ENCODE measurements around the gene ZNF554.

The ZNF554 gene

DNA sequence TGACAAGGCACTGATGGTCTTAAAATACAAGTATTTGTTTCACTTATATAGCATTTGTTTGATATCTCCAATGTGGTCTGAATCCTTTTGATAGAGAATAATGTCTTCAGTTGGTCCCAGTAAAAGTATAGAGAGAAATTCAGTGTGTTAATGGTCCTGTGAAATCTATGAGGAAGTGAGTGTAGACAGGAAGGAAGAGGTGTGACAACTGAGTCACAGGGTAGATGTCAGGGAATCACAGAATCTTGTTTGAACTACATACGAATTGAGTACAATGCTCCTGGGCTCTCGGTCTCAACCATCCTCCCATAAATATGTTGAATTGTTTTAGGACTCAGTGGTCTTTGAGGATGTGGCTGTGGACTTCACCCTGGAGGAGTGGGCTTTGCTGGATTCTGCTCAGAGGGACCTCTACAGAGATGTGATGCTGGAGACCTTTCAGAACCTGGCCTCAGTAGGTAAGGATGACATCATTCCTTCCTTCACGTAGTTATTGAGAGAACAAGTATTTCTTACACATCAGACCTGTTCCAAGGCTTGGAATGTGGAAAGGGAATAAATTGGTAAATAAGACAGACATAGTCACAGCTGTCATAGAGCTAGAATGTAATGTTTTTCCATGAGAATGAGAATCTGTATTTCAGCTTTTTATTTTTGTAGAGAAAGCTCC, 30.7 kb downstream of the ZNF554 start:
- H3K27me3 ChIP-seq (ENCODE audit: insufficient read depth, low read depth, severe bottlenecking): no peaks in the 10 kb centered on the region
- no peak for DNase-seq
- no peak overlapping the region for H3K4me3 ChIP-seq (ENCODE audit: low read depth, low read length)
- peaks cover 24% of the 10 kb centered on the region for H3K9me3 ChIP-seq (ENCODE audit: severe bottlenecking)
- peaks cover 50% of the 10 kb centered on the region for H3K36me3 ChIP-seq
- no peak overlapping the region for H3K27ac ChIP-seq
- TF ChIP-seq, protein P1, sequence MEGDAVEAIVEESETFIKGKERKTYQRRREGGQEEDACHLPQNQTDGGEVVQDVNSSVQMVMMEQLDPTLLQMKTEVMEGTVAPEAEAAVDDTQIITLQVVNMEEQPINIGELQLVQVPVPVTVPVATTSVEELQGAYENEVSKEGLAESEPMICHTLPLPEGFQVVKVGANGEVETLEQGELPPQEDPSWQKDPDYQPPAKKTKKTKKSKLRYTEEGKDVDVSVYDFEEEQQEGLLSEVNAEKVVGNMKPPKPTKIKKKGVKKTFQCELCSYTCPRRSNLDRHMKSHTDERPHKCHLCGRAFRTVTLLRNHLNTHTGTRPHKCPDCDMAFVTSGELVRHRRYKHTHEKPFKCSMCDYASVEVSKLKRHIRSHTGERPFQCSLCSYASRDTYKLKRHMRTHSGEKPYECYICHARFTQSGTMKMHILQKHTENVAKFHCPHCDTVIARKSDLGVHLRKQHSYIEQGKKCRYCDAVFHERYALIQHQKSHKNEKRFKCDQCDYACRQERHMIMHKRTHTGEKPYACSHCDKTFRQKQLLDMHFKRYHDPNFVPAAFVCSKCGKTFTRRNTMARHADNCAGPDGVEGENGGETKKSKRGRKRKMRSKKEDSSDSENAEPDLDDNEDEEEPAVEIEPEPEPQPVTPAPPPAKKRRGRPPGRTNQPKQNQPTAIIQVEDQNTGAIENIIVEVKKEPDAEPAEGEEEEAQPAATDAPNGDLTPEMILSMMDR (IDR thresholded peaks at IDR 0.05; ENCODE audit: low read depth, low read length): no peak

DNA sequence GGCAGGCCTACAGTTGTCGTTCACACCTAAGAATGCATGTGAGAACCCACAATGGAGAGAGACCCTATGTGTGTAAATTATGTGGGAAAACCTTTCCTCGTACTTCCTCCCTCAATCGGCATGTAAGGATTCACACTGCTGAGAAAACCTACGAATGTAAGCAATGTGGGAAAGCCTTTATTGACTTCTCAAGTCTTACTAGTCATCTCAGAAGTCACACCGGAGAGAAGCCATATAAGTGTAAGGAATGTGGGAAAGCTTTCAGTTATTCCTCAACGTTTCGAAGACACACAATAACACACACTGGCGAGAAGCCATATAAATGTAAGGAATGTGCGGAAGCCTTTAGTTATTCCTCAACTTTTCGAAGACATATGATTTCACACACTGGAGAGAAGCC, 32.9 kb downstream of the ZNF554 start:
- Histone ChIP-seq H3K27me3 (ENCODE audit: insufficient read depth, low read depth, severe bottlenecking) (no peaks in the 10 kb centered on the region), H3K27ac (no peak overlapping the region), H3K4me3 (ENCODE audit: low read depth, low read length) (no peak overlapping the region), H3K36me3 (peaks cover 50% of the 10 kb centered on the region), H3K9me3 (ENCODE audit: severe bottlenecking) (peaks cover 24% of the 10 kb centered on the region)
- TF ChIP-seq, protein P1 (IDR thresholded peaks at IDR 0.05; ENCODE audit: low read depth, low read length): no peak
- no peak for DNase-seq

DNA sequence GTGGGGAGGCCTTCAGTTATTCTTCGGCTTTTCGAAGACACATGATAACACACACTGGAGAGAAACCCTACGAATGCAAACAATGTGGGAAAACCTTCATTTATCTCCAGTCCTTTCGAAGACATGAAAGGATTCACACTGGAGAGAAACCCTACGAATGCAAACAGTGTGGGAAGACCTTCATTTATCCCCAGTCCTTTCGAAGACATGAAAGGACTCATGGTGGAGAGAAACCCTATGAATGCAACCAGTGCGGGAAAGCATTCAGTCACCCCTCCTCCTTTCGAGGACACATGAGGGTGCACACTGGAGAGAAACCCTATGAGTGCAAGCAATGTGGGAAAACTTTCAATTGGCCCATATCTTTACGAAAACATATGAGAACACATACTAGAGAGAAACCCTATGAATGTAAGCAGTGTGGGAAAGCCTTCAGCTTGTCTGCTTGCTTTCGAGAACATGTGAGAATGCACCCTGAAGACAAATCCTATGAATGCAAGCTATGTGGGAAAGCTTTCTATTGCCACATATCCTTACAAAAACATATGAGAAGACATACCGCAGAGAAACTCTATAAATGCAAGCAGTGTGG, 33.4 kb downstream of the ZNF554 start:
- H3K4me3 ChIP-seq (ENCODE audit: low read depth, low read length): no peak overlapping the region
- peaks cover 24% of the 10 kb centered on the region for H3K9me3 ChIP-seq (ENCODE audit: severe bottlenecking)
- TF ChIP-seq, protein P1 (IDR thresholded peaks at IDR 0.05; ENCODE audit: low read depth, low read length): no peak
- H3K27me3 ChIP-seq (ENCODE audit: insufficient read depth, low read depth, severe bottlenecking): no peaks in the 10 kb centered on the region
- no peak for DNase-seq
- no peak overlapping the region for H3K27ac ChIP-seq
- H3K36me3 ChIP-seq: peaks cover 50% of the 10 kb centered on the region

DNA sequence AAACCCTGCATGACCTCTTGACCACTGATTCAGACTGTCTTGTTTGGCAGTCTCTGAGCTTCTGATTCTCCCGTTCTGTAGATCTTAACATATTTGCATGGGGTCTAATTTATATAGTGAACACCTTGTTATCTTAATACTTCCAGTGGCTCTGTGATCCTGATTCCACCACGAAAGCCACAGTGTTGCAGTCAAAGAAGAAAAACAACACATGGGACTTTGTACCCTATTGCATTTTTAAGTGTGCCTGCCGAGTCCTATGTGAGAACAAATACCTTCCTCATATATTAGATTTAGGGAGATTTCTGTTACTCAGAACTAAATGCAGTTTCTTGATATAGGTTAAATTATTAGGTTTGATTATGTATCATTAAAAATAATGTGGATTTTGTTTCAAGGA, 35.2 kb downstream of the ZNF554 start:
- TF ChIP-seq, protein P1 (IDR thresholded peaks at IDR 0.05; ENCODE audit: low read depth, low read length): no peak
- peaks cover 50% of the 10 kb centered on the region for H3K36me3 ChIP-seq
- H3K27ac ChIP-seq: no peak overlapping the region
- H3K4me3 ChIP-seq (ENCODE audit: low read depth, low read length): no peak overlapping the region
- DNase-seq: no peak
- H3K27me3 ChIP-seq (ENCODE audit: insufficient read depth, low read depth, severe bottlenecking): no peaks in the 10 kb centered on the region
- H3K9me3 ChIP-seq (ENCODE audit: severe bottlenecking): peaks cover 24% of the 10 kb centered on the region

DNA sequence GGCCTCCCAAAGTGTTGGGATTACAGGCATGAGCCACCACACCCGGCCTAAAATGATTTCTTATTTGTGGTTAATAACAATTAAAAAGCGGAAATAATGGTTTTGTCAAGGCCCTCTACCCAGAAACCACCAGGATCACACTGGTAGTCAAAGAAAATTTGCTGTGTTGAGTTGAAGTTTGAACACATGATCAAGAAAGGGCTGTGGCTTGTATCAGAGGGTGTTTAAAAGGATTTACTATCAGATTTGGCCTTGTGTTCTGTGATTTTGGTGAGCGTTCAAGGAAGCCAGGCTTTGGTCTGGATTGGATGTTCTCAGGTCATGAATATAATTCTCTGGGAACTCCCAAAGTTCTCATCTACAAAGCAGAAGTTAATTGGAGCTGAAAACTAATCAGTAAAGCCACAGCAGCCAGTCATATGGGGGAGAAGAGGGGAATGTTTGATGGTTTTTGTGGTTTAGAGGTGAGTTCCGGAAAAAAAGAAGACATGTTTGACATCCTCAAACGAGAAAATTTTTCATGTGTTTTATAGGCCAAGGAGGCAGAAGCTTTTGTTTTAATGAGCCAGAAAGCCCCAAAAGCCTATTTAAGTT, 36.9 kb downstream of the ZNF554 start:
- Histone ChIP-seq H3K9me3 (ENCODE audit: severe bottlenecking) (peaks cover 19% of the 10 kb centered on the region), H3K36me3 (peaks cover 33% of the 10 kb centered on the region), H3K27ac (no peak overlapping the region), H3K27me3 (ENCODE audit: insufficient read depth, low read depth, severe bottlenecking) (no peaks in the 10 kb centered on the region), H3K4me3 (ENCODE audit: low read depth, low read length) (no peak overlapping the region)
- TF ChIP-seq, protein P1 (IDR thresholded peaks at IDR 0.05; ENCODE audit: low read depth, low read length): no peak
- DNase-seq: no peak
